ENCODE data around the gene XYLT1. TPM values are rescaled to one million over a fixed set of nuclear protein-coding genes. Genes with fewer than 3 reads are reported as not detected.
A peak's percentile ranks its signal among the peaks of the same experiment; 100 is the strongest.

Gene XYLT1
- total RNA-seq, 1 experiment from 2014 or later, result 25.0 TPM

GRCh38 chr16:17437981-17438380 lies 32.8 kb downstream of the XYLT1 start:
- H3K27ac Mint-ChIP-seq, result peak overlapping the region; percentile 22
- no peak for ATAC-seq
- DNase-seq (ENCODE audit: low spot score), result no peak
- ChIA-PET CTCF (interaction anchor here (1.7 kb wide), 1 partner anchor 30 kb away, joined by 5 read pairs; no protein-coding TSS in a partner anchor), POLR2A (no interaction called here)
- H3K27me3 Mint-ChIP-seq (ENCODE audit: low read depth), result no peaks in the 10 kb centered on the region
- no peak overlapping the region for H3K4me3 Mint-ChIP-seq
- peaks cover 23% of the 10 kb centered on the region for H3K9me3 Mint-ChIP-seq
- H3K36me3 Mint-ChIP-seq, result peaks cover 13% of the 10 kb centered on the region
- peaks cover 28% of the 10 kb centered on the region for H3K4me1 Mint-ChIP-seq
- TF ChIP-seq ZNF263 (CRISPR knock-in tag; IDR thresholded peaks at IDR 0.05; ENCODE audit: low read depth) (no peak), CREB1 (CRISPR knock-in tag; IDR thresholded peaks at IDR 0.05) (no peak), E2F4 (CRISPR knock-in tag; IDR thresholded peaks at IDR 0.05; ENCODE audit: borderline replicate concordance, low read depth) (no peak)

DNA sequence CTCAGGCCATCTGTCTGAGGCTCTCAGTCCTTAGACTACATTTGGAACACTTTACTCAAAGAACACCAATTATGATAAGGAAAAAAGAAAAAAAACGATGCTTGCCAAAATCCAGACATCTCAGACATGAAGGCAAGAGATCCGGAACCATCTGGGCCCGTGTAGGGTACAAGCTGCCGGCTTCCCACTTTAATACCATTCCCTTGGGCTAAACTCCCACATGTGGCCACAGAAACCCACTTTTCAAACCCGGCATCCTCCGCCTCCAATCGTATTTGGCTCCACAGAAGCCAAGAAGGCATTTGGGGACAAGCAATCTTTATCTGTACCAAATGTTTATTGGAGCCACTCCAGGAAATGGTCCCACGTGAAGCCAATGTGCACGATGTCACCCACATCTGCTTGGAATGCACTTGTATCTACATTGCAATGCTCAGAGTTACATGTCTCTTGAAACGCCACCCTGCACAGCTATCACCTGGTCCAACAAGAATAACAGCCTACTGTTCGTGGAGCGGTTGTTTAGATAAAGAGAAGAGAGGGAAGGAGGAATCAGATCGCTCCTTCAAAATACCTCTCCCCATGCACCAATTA lies 33.5 kb downstream of the XYLT1 start:
- H3K27ac Mint-ChIP-seq, result no peak overlapping the region
- H3K4me1 Mint-ChIP-seq, result peaks cover 34% of the 10 kb centered on the region
- ChIA-PET POLR2A (interaction anchor here (0.5 kb wide), 2 partner anchors 27 to 64 kb away, joined by 3 to 4 read pairs; no protein-coding TSS in a partner anchor), CTCF (interaction anchor here (1.7 kb wide), 1 partner anchor 31 kb away, joined by 5 read pairs; no protein-coding TSS in a partner anchor)
- H3K4me3 Mint-ChIP-seq, result no peak overlapping the region
- H3K27me3 Mint-ChIP-seq (ENCODE audit: low read depth), result no peaks in the 10 kb centered on the region
- no peak for TF ChIP-seq MXD4 (CRISPR knock-in tag; IDR thresholded peaks at IDR 0.05; ENCODE audit: borderline replicate concordance)
- no peak for TF ChIP-seq ZBTB43 (CRISPR knock-in tag; IDR thresholded peaks at IDR 0.05)
- no peak for TF ChIP-seq ZNF423 (CRISPR knock-in tag; IDR thresholded peaks at IDR 0.05)
- TF ChIP-seq RORB (CRISPR knock-in tag; IDR thresholded peaks at IDR 0.05), result no peak
- TF ChIP-seq, protein P1, sequence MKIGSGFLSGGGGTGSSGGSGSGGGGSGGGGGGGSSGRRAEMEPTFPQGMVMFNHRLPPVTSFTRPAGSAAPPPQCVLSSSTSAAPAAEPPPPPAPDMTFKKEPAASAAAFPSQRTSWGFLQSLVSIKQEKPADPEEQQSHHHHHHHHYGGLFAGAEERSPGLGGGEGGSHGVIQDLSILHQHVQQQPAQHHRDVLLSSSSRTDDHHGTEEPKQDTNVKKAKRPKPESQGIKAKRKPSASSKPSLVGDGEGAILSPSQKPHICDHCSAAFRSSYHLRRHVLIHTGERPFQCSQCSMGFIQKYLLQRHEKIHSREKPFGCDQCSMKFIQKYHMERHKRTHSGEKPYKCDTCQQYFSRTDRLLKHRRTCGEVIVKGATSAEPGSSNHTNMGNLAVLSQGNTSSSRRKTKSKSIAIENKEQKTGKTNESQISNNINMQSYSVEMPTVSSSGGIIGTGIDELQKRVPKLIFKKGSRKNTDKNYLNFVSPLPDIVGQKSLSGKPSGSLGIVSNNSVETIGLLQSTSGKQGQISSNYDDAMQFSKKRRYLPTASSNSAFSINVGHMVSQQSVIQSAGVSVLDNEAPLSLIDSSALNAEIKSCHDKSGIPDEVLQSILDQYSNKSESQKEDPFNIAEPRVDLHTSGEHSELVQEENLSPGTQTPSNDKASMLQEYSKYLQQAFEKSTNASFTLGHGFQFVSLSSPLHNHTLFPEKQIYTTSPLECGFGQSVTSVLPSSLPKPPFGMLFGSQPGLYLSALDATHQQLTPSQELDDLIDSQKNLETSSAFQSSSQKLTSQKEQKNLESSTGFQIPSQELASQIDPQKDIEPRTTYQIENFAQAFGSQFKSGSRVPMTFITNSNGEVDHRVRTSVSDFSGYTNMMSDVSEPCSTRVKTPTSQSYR (CRISPR knock-in tag; IDR thresholded peaks at IDR 0.05), result no peak
- TF ChIP-seq, protein P2, sequence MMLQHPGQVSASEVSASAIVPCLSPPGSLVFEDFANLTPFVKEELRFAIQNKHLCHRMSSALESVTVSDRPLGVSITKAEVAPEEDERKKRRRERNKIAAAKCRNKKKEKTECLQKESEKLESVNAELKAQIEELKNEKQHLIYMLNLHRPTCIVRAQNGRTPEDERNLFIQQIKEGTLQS (CRISPR knock-in tag; conservative IDR thresholded peaks at IDR 0.05), result no peak
- TF ChIP-seq E2F4 (CRISPR knock-in tag; IDR thresholded peaks at IDR 0.05; ENCODE audit: borderline replicate concordance, low read depth), result no peak
- TF ChIP-seq GRHL2 (CRISPR knock-in tag; IDR thresholded peaks at IDR 0.05; ENCODE audit: insufficient replicate concordance, severe bottlenecking), result no peak
- TF ChIP-seq ZNF232 (CRISPR knock-in tag; IDR thresholded peaks at IDR 0.05), result no peak
- DNase-seq (ENCODE audit: low spot score) (no peak), ATAC-seq (no peak)
- H3K9me3 Mint-ChIP-seq, result peaks cover 23% of the 10 kb centered on the region
- peaks cover 13% of the 10 kb centered on the region for H3K36me3 Mint-ChIP-seq

GRCh38 chr16:17435318-17435717 lies 35.4 kb downstream of the XYLT1 start:
- DNase-seq (ENCODE audit: low spot score), result no peak
- Mint-ChIP-seq H3K4me1 (peaks cover 50% of the 10 kb centered on the region), H3K27me3 (ENCODE audit: low read depth) (no peaks in the 10 kb centered on the region), H3K27ac (no peak overlapping the region), H3K4me3 (no peak overlapping the region), H3K36me3 (peaks cover 8% of the 10 kb centered on the region), H3K9me3 (peaks cover 19% of the 10 kb centered on the region)
- ChIA-PET CTCF (no interaction called here), POLR2A (interaction anchor here (0.6 kb wide), 1 partner anchor 111 kb away, joined by 4 read pairs; no protein-coding TSS in a partner anchor)
- no peak for ATAC-seq
- TF ChIP-seq ZNF121 (CRISPR knock-in tag; IDR thresholded peaks at IDR 0.05), result no peak
- no peak for TF ChIP-seq TP53 (CRISPR knock-in tag; IDR thresholded peaks at IDR 0.05)
- no peak for TF ChIP-seq GRHL2 (CRISPR knock-in tag; IDR thresholded peaks at IDR 0.05; ENCODE audit: insufficient replicate concordance, severe bottlenecking)
- TF ChIP-seq MLX (CRISPR knock-in tag; IDR thresholded peaks at IDR 0.05), result no peak
- TF ChIP-seq, protein P3, sequence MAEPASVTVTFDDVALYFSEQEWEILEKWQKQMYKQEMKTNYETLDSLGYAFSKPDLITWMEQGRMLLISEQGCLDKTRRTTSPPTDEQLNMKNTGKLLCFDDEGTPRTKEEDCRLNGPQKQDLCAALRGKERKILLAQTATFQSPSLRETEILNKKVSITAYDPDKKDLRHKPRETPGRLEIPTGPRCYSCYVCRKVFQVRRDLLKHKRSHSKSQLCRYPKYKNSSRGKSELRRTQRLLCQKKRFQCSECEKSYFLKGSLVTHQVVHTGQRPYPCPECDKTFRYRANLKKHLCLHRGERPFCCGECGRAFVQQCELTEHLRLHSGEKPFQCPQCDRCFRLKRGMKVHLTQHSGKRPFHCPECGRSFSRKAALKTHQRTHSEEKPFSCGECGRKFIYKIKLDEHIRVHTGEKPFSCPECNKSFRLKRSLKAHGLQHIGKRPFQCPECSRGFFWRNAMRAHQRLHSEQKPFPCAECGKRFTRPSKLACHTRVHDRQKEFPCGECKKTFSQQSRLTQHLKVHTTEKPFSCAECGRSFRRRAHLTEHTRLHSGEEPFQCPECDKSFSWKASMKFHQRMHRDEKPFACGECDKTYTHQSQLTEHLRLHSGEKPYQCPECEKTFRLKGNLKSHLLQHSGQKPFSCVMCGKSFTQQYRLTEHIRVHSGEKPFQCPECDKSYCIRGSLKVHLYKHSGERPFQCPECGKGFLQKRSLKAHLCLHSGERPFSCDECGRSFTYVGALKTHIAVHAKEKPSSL (CRISPR knock-in tag; conservative IDR thresholded peaks at IDR 0.05), result no peak
- no peak for TF ChIP-seq PRRX2 (CRISPR knock-in tag; IDR thresholded peaks at IDR 0.05)
- TF ChIP-seq MAX (CRISPR knock-in tag; IDR thresholded peaks at IDR 0.05), result no peak
- no peak for TF ChIP-seq USF1 (CRISPR knock-in tag; IDR thresholded peaks at IDR 0.05)
- TF ChIP-seq CBFB (CRISPR knock-in tag; IDR thresholded peaks at IDR 0.05; ENCODE audit: low read depth), result no peak
